ENCODE results near the gene CERS4.
"Not testable (repeated sequence)": the region's sequence is repeated elsewhere in the genome, so short reads cannot be mapped to it uniquely, and the experiment has no call there.

The CERS4 gene

GRCh38 chr19:8194528-8195267 is 14.5 kb upstream of the CERS4 start:
- no peaks in the 10 kb centered on the region for H3K79me2 ChIP-seq (ENCODE audit: insufficient read depth, low read length)
- no peak for TF ChIP-seq CTCF (IDR thresholded peaks at IDR 0.05; ENCODE audit: borderline replicate concordance, extremely low read depth, low read length, poor library complexity, severe bottlenecking)
- TF ChIP-seq EZH2 (IDR thresholded peaks at IDR 0.05; ENCODE audit: borderline replicate concordance, low read depth, low read length, severe bottlenecking), result no peak
- no peaks in the 10 kb centered on the region for H3K27me3 ChIP-seq (ENCODE audit: insufficient read depth, low read length, poor library complexity)
- no peak overlapping the region for H3K4me3 ChIP-seq (ENCODE audit: low read depth in 1 of 2, low read length in 2 of 2)
- no peaks in the 10 kb centered on the region for H3K9me3 ChIP-seq (ENCODE audit: insufficient read depth, low read length, severe bottlenecking)
- H3K4me1 ChIP-seq (ENCODE audit: insufficient read depth, low read length), result peaks cover 13% of the 10 kb centered on the region
- DNase-seq (no peak), ATAC-seq (ENCODE audit: insufficient read depth, low read depth) (no peak)
- no peak overlapping the region for H3K9ac ChIP-seq (ENCODE audit: low read depth, low read length)
- no peaks in the 10 kb centered on the region for H4K20me1 ChIP-seq (ENCODE audit: insufficient read depth, low read length)
- H3K4me2 ChIP-seq (ENCODE audit: insufficient read depth, low read length), result no peak overlapping the region
- H2AFZ ChIP-seq (ENCODE audit: low read depth, low read length), result no peak overlapping the region
- no peak overlapping the region for H3K27ac ChIP-seq (ENCODE audit: low read length)
- H3K36me3 ChIP-seq (ENCODE audit: insufficient read depth, low read length), result no peaks in the 10 kb centered on the region

GRCh38 chr19:8196271-8196927 is 12.8 kb upstream of the CERS4 start:
- DNase-seq, result no peak
- no peak overlapping the region for H3K4me2 ChIP-seq (ENCODE audit: insufficient read depth, low read length)
- H3K9ac ChIP-seq (ENCODE audit: low read depth, low read length), result no peak overlapping the region

GRCh38 chr19:8203288-8204120 is 5.7 kb upstream of the CERS4 start:
- H4K20me1 ChIP-seq (ENCODE audit: insufficient read depth, low read length); H2AFZ ChIP-seq (ENCODE audit: low read depth, low read length); ATAC-seq (ENCODE audit: insufficient read depth, low read depth); H3K9ac ChIP-seq (ENCODE audit: low read depth, low read length); H3K27me3 ChIP-seq (ENCODE audit: insufficient read depth, low read length, poor library complexity); H3K4me3 ChIP-seq (ENCODE audit: low read depth in 1 of 2, low read length in 2 of 2); H3K36me3 ChIP-seq (ENCODE audit: insufficient read depth, low read length); H3K4me1 ChIP-seq (ENCODE audit: insufficient read depth, low read length); H3K27ac ChIP-seq (ENCODE audit: low read length); H3K79me2 ChIP-seq (ENCODE audit: insufficient read depth, low read length); DNase-seq; H3K9me3 ChIP-seq (ENCODE audit: insufficient read depth, low read length, severe bottlenecking); H3K4me2 ChIP-seq (ENCODE audit: insufficient read depth, low read length): not testable (repeated sequence)

More at GRCh38 chr19:8196271-8196927, 12.8 kb upstream of the CERS4 start:
- no peaks in the 10 kb centered on the region for H3K36me3 ChIP-seq (ENCODE audit: insufficient read depth, low read length)
- no peaks in the 10 kb centered on the region for H3K27me3 ChIP-seq (ENCODE audit: insufficient read depth, low read length, poor library complexity)
- H3K4me1 ChIP-seq (ENCODE audit: insufficient read depth, low read length), result peaks cover 13% of the 10 kb centered on the region
- no peak for TF ChIP-seq EZH2 (IDR thresholded peaks at IDR 0.05; ENCODE audit: borderline replicate concordance, low read depth, low read length, severe bottlenecking)
- TF ChIP-seq CTCF (IDR thresholded peaks at IDR 0.05; ENCODE audit: borderline replicate concordance, extremely low read depth, low read length, poor library complexity, severe bottlenecking), result no peak
- H3K9me3 ChIP-seq (ENCODE audit: insufficient read depth, low read length, severe bottlenecking), result no peaks in the 10 kb centered on the region
- peak overlapping the region; percentile 6; the same call in 1 of the 2 replicates for H3K27ac ChIP-seq (ENCODE audit: low read length)
- no peak for ATAC-seq (ENCODE audit: insufficient read depth, low read depth)
- H4K20me1 ChIP-seq (ENCODE audit: insufficient read depth, low read length), result no peaks in the 10 kb centered on the region
- no peak overlapping the region for H2AFZ ChIP-seq (ENCODE audit: low read depth, low read length)
- no peaks in the 10 kb centered on the region for H3K79me2 ChIP-seq (ENCODE audit: insufficient read depth, low read length)
- H3K4me3 ChIP-seq (ENCODE audit: low read depth in 1 of 2, low read length in 2 of 2), result no peak overlapping the region

- Histone ChIP-seq H3K36me3 (ENCODE audit: insufficient read depth, low read length) (no peaks in the 10 kb centered on the region), H3K27ac (ENCODE audit: low read length) (no peak overlapping the region), H3K4me2 (ENCODE audit: insufficient read depth, low read length) (no peak overlapping the region), H2AFZ (ENCODE audit: low read depth, low read length) (no peak overlapping the region), H3K27me3 (ENCODE audit: insufficient read depth, low read length, poor library complexity) (no peaks in the 10 kb centered on the region), H3K9me3 (ENCODE audit: insufficient read depth, low read length, severe bottlenecking) (no peaks in the 10 kb centered on the region), H3K4me1 (ENCODE audit: insufficient read depth, low read length) (no peaks in the 10 kb centered on the region), H4K20me1 (ENCODE audit: insufficient read depth, low read length) (no peaks in the 10 kb centered on the region), H3K9ac (ENCODE audit: low read depth, low read length) (no peak overlapping the region), H3K4me3 (ENCODE audit: low read depth in 1 of 2, low read length in 2 of 2) (no peak overlapping the region), H3K79me2 (ENCODE audit: insufficient read depth, low read length) (no peaks in the 10 kb centered on the region)
- TF ChIP-seq CTCF (IDR thresholded peaks at IDR 0.05; ENCODE audit: borderline replicate concordance, extremely low read depth, low read length, poor library complexity, severe bottlenecking), result no peak
- TF ChIP-seq EZH2 (IDR thresholded peaks at IDR 0.05; ENCODE audit: borderline replicate concordance, low read depth, low read length, severe bottlenecking), result no peak
- no peak for ATAC-seq (ENCODE audit: insufficient read depth, low read depth)
- no peak for DNase-seq
Measured at GRCh38 chr19:8204961-8205360, 4.2 kb upstream of the CERS4 start.

Data from DND-41 (cell line).